ENCODE measurements around the gene CREB3. TPM values are rescaled to one million over a fixed set of nuclear protein-coding genes. Genes with fewer than 3 reads are reported as not detected.

The CREB3 gene
- polyA plus RNA-seq, 4 donors = 22.3 to 31.2 (median 27.7) TPM

- H3K9me3 ChIP-seq (ENCODE audit: control insufficient read depth in 2 of 2, insufficient read depth in 1 of 2, low read depth in 1 of 2, low read length in 1 of 2) = no peaks in the 10 kb centered on the region
- H3K27ac ChIP-seq (ENCODE audit: low read depth in 1 of 3, low read length in 2 of 3) = peak overlapping the region in 2 of 3 donors; percentile 75 to 85
- 57 to 65% (median 63%) methylated on average over 12 of the region's 12 CpGs for WGBS, 3 donors
- peaks cover 6 to 16% (median 8%) of the 10 kb centered on the region in 3 donors for H3K4me1 ChIP-seq (ENCODE audit: control insufficient read depth in 3 of 3, insufficient read depth in 2 of 3, low read depth in 1 of 3, low read length in 2 of 3)
- H3K27me3 ChIP-seq (ENCODE audit: control insufficient read depth in 3 of 3, insufficient read depth in 3 of 3, low read length in 3 of 3) = peaks cover 0 to 6% (median 0%) of the 10 kb centered on the region in 3 donors
- peak overlapping the region; percentile 7 to 81 (median 34) for H3K4me3 ChIP-seq (ENCODE audit: low read depth in 1 of 3, low read length in 3 of 3)
- no peak for FAIRE-seq
- peaks cover 0 to 30% (median 0%) of the 10 kb centered on the region in 3 donors for H3K36me3 ChIP-seq (ENCODE audit: control insufficient read depth in 3 of 3, insufficient read depth in 2 of 3, low read depth in 1 of 3, low read length in 3 of 3)
- DNase-seq = peak; percentile 23 to 55
These were observed 43.6 kb upstream of the CREB3 start for GRCh38 chr9:35688558-35689541.

GRCh38 chr9:35689542-35690293, 42.7 kb upstream of the CREB3 start, which contains the start of gene TPM2:
Gene TPM2, minus strand, starts transcription at chr9:35689925. Its CDS starts 108 bp downstream, at chr9:35689817.
- Histone ChIP-seq H3K27me3 (ENCODE audit: control insufficient read depth in 3 of 3, insufficient read depth in 3 of 3, low read length in 3 of 3) (peaks cover 0 to 6% (median 0%) of the 10 kb centered on the region in 3 donors), H3K4me1 (ENCODE audit: control insufficient read depth in 3 of 3, insufficient read depth in 2 of 3, low read depth in 1 of 3, low read length in 2 of 3) (peaks cover 6 to 16% (median 8%) of the 10 kb centered on the region in 3 donors), H3K36me3 (ENCODE audit: control insufficient read depth in 3 of 3, insufficient read depth in 2 of 3, low read depth in 1 of 3, low read length in 3 of 3) (peaks cover 0 to 26% (median 0%) of the 10 kb centered on the region in 3 donors), H3K9me3 (ENCODE audit: control insufficient read depth in 2 of 2, insufficient read depth in 1 of 2, low read depth in 1 of 2, low read length in 1 of 2) (no peaks in the 10 kb centered on the region), H3K27ac (ENCODE audit: low read depth in 1 of 3, low read length in 2 of 3) (peak within 1 kb of the TSS in 2 of 3 donors; percentile 77 to 85), H3K4me3 (ENCODE audit: low read depth in 1 of 3, low read length in 3 of 3) (peak within 1 kb of the TSS; percentile 58 to 85 (median 81))
- FAIRE-seq (no peak), DNase-seq (peak in 1 of 2 donors; percentile 57)
- 30 to 55% (median 51%) methylated on average over 42 to 61 of the region's 61 CpGs for WGBS, 3 donors

DNA sequence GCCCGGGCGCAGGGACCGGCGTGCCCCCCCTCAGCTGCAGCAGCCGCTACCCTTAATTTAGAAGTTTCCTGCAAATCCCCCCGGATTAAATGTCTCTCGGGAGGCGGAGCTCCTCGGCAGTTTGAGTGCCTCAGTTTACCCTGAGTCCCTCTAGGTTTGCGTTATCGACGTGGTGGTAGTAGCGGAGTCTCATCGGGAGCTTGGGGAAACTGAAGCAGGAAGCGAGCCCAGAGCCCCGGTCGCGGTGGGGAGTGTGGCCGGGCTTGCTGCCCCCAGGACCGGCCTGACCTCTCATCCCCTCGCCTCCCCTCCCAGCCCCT, 42.2 kb upstream of the CREB3 start:
- Histone ChIP-seq H3K4me1 (ENCODE audit: control insufficient read depth in 3 of 3, insufficient read depth in 2 of 3, low read depth in 1 of 3, low read length in 2 of 3) (peaks cover 6 to 16% (median 8%) of the 10 kb centered on the region in 3 donors), H3K27me3 (ENCODE audit: control insufficient read depth in 3 of 3, insufficient read depth in 3 of 3, low read length in 3 of 3) (peaks cover 0 to 6% (median 0%) of the 10 kb centered on the region in 3 donors), H3K9me3 (ENCODE audit: control insufficient read depth in 2 of 2, insufficient read depth in 1 of 2, low read depth in 1 of 2, low read length in 1 of 2) (no peaks in the 10 kb centered on the region), H3K27ac (ENCODE audit: low read depth in 1 of 3, low read length in 2 of 3) (peak overlapping the region in 2 of 3 donors; percentile 77 to 85), H3K4me3 (ENCODE audit: low read depth in 1 of 3, low read length in 3 of 3) (peak overlapping the region; percentile 47 to 85 (median 81)), H3K36me3 (ENCODE audit: control insufficient read depth in 3 of 3, insufficient read depth in 2 of 3, low read depth in 1 of 3, low read length in 3 of 3) (peaks cover 0 to 21% (median 0%) of the 10 kb centered on the region in 3 donors)
- 0 to 1% (median 0%) methylated on average over 20 to 21 of the region's 21 CpGs for WGBS, 3 donors
- DNase-seq (no peak), FAIRE-seq (no peak)

GRCh38 chr9:35690614-35691333, 41.7 kb upstream of the CREB3 start:
- DNase-seq = peak; percentile 43 to 68
- FAIRE-seq = no peak
- 0 to 1% (median 1%) methylated on average over 34 to 61 of the region's 61 CpGs for WGBS, 3 donors
- Histone ChIP-seq H3K9me3 (ENCODE audit: control insufficient read depth in 2 of 2, insufficient read depth in 1 of 2, low read depth in 1 of 2, low read length in 1 of 2) (no peaks in the 10 kb centered on the region), H3K36me3 (ENCODE audit: control insufficient read depth in 3 of 3, insufficient read depth in 2 of 3, low read depth in 1 of 3, low read length in 3 of 3) (peaks cover 0 to 17% (median 0%) of the 10 kb centered on the region in 3 donors), H3K4me1 (ENCODE audit: control insufficient read depth in 3 of 3, insufficient read depth in 2 of 3, low read depth in 1 of 3, low read length in 2 of 3) (peaks cover 6 to 19% (median 8%) of the 10 kb centered on the region in 3 donors), H3K4me3 (ENCODE audit: low read depth in 1 of 3, low read length in 3 of 3) (peak overlapping the region; percentile 58 to 85 (median 81)), H3K27me3 (ENCODE audit: control insufficient read depth in 3 of 3, insufficient read depth in 3 of 3, low read length in 3 of 3) (peaks cover 0 to 6% (median 0%) of the 10 kb centered on the region in 3 donors), H3K27ac (ENCODE audit: low read depth in 1 of 3, low read length in 2 of 3) (peak overlapping the region in 2 of 3 donors; percentile 77 to 85)

GRCh38 chr9:35691334-35691650, 41.2 kb upstream of the CREB3 start:
- WGBS, 3 donors = 18 to 30% (median 20%) methylated on average over 10 of the region's 10 CpGs
- no peaks in the 10 kb centered on the region for H3K9me3 ChIP-seq (ENCODE audit: control insufficient read depth in 2 of 2, insufficient read depth in 1 of 2, low read depth in 1 of 2, low read length in 1 of 2)
- FAIRE-seq (no peak), DNase-seq (peak in 1 of 2 donors; percentile 12)
- peak overlapping the region; percentile 58 to 85 (median 81) for H3K4me3 ChIP-seq (ENCODE audit: low read depth in 1 of 3, low read length in 3 of 3)
- H3K27me3 ChIP-seq (ENCODE audit: control insufficient read depth in 3 of 3, insufficient read depth in 3 of 3, low read length in 3 of 3) = peaks cover 0 to 6% (median 0%) of the 10 kb centered on the region in 3 donors
- H3K36me3 ChIP-seq (ENCODE audit: control insufficient read depth in 3 of 3, insufficient read depth in 2 of 3, low read depth in 1 of 3, low read length in 3 of 3) = peaks cover 0 to 16% (median 0%) of the 10 kb centered on the region in 3 donors
- H3K27ac ChIP-seq (ENCODE audit: low read depth in 1 of 3, low read length in 2 of 3) = peak overlapping the region in 2 of 3 donors; percentile 63 to 77
- H3K4me1 ChIP-seq (ENCODE audit: control insufficient read depth in 3 of 3, insufficient read depth in 2 of 3, low read depth in 1 of 3, low read length in 2 of 3) = peaks cover 6 to 23% (median 8%) of the 10 kb centered on the region in 3 donors

GRCh38 chr9:35691757-35692301, 40.6 kb upstream of the CREB3 start:
- peaks cover 6 to 23% (median 8%) of the 10 kb centered on the region in 3 donors for H3K4me1 ChIP-seq (ENCODE audit: control insufficient read depth in 3 of 3, insufficient read depth in 2 of 3, low read depth in 1 of 3, low read length in 2 of 3)
- DNase-seq (peak in 1 of 2 donors; percentile 11), FAIRE-seq (no peak)
- H3K36me3 ChIP-seq (ENCODE audit: control insufficient read depth in 3 of 3, insufficient read depth in 2 of 3, low read depth in 1 of 3, low read length in 3 of 3) = peaks cover 0 to 17% (median under 1%) of the 10 kb centered on the region in 3 donors
- no peak overlapping the region for H3K4me3 ChIP-seq (ENCODE audit: low read depth in 1 of 3, low read length in 3 of 3)
- no peaks in the 10 kb centered on the region for H3K9me3 ChIP-seq (ENCODE audit: control insufficient read depth in 2 of 2, insufficient read depth in 1 of 2, low read depth in 1 of 2, low read length in 1 of 2)
- H3K27ac ChIP-seq (ENCODE audit: low read depth in 1 of 3, low read length in 2 of 3) = peak overlapping the region in 2 of 3 donors; percentile 63 to 77
- H3K27me3 ChIP-seq (ENCODE audit: control insufficient read depth in 3 of 3, insufficient read depth in 3 of 3, low read length in 3 of 3) = peaks cover 0 to 6% (median 0%) of the 10 kb centered on the region in 3 donors
- 75 to 92% (median 85%) methylated on average over 13 of the region's 13 CpGs for WGBS, 3 donors

GRCh38 chr9:35695943-35696401, 36.5 kb upstream of the CREB3 start:
- no peaks in the 10 kb centered on the region for H3K9me3 ChIP-seq (ENCODE audit: control insufficient read depth in 2 of 2, insufficient read depth in 1 of 2, low read depth in 1 of 2, low read length in 1 of 2)
- no peak overlapping the region for H3K4me3 ChIP-seq (ENCODE audit: low read depth in 1 of 3, low read length in 3 of 3)
- peak overlapping the region in 1 of 3 donors; percentile 61 for H3K27ac ChIP-seq (ENCODE audit: low read depth in 1 of 3, low read length in 2 of 3)
- no peaks in the 10 kb centered on the region for H3K27me3 ChIP-seq (ENCODE audit: control insufficient read depth in 3 of 3, insufficient read depth in 3 of 3, low read length in 3 of 3)
- peaks cover 0 to 12% (median 0%) of the 10 kb centered on the region in 3 donors for H3K4me1 ChIP-seq (ENCODE audit: control insufficient read depth in 3 of 3, insufficient read depth in 2 of 3, low read depth in 1 of 3, low read length in 2 of 3)
- peak; percentile 42 to 82 for DNase-seq
- no peak for FAIRE-seq
- peaks cover 15 to 43% (median 34%) of the 10 kb centered on the region in 3 donors for H3K36me3 ChIP-seq (ENCODE audit: control insufficient read depth in 3 of 3, insufficient read depth in 2 of 3, low read depth in 1 of 3, low read length in 3 of 3)
- 24 to 65% (median 46%) methylated on average over 3 of the region's 3 CpGs for WGBS, 3 donors
